Adrenal gland (tissue), 5 donors: Measurements from ENCODE around the gene GTF2F1.

Source experiments
- CTCF ChIP-seq, 6 experiments: fragments of 450-650 bp in 4 of 6; fragments of 200-600 bp in 2 of 6; sonication (generic) in 1 of 6; IDR thresholded peaks; 1 replicate in 5 of 6; 2 replicates in 1 of 6; pipeline versions ENCODE4 v1.5.1 to v1.8.0; 2016 to 2021; ENCODE audit warnings: antibody characterized with exemption in 6 of 6, mild to moderate bottlenecking in 2 of 6, moderate library complexity in 1 of 6
- POLR2A ChIP-seq, 2 donors: fragments of 450-650 bp; IDR thresholded peaks; one replicate each; pipeline ENCODE4 v1.6.1; 2017; ENCODE audit warnings: antibody characterized with exemption in 2 of 2, mild to moderate bottlenecking in 2 of 2, moderate library complexity in 1 of 2
- donor health status: DM: no; HTN: no; CAD: no.

GRCh38 chr19:6372594-6373095 is 20.3 kb downstream of the GTF2F1 start, which contains the start of gene ALKBH7:
- TF ChIP-seq CTCF (IDR thresholded peaks at IDR 0.05) (no peak), POLR2A (IDR thresholded peaks at IDR 0.05) (peak; percentile 65 to 76)
